Type B pancreatic cell (in vitro differentiated cells): ENCODE results near the gene APOC4. TPM values are rescaled to one million over a fixed set of nuclear protein-coding genes. Genes with fewer than 3 reads are reported as not detected.

Experiments
- DNase-seq: peaks from one replicate; pipeline ENCODE4 v3.0.0; 2021; ENCODE audit warnings: mixed read lengths; ENCODE audit not compliant: unreplicated experiment; ENCODE audit errors: extremely low spot score
- H3K27ac Mint-ChIP-seq: 2 replicates; pipeline ENCODE4 v1.8.0; 2021; ENCODE audit warnings: mild to moderate bottlenecking, mixed read lengths
- H3K27me3 Mint-ChIP-seq: 2 replicates; pipeline ENCODE4 v1.8.0; 2021; ENCODE audit warnings: mixed read lengths
- H3K36me3 Mint-ChIP-seq: 2 replicates; pipeline ENCODE4 v1.8.0; 2021; ENCODE audit warnings: mixed read lengths
- H3K4me1 Mint-ChIP-seq: one replicate; pipeline ENCODE4 v1.8.0; 2021; ENCODE audit warnings: mixed read lengths; ENCODE audit not compliant: unreplicated experiment
- H3K4me3 Mint-ChIP-seq: 2 replicates; pipeline ENCODE4 v1.8.0; 2021; ENCODE audit warnings: mild to moderate bottlenecking, mixed read lengths
- H3K9me3 Mint-ChIP-seq: 2 replicates; pipeline ENCODE4 v1.8.0; 2021; ENCODE audit warnings: mixed read lengths
- CTCF ChIP-seq: fragments of 200-600 bp; sonication (generic); conservative IDR thresholded peaks from 2 replicates; pipeline ENCODE4 v1.5.0; 2021; ENCODE audit warnings: antibody characterized with exemption, mild to moderate bottlenecking
- total RNA-seq: library from RNA; stranded (reverse); gene quantifications from 2 replicates; pipeline ENCODE4 v1.2.1, GENCODE V29; 2021; ENCODE audit warnings: low replicate concordance

APOC4 gene
- total RNA-seq, 1 donor from 2014 or later = not detected

GRCh38 chr19:44972802-44973201 lies 30.8 kb downstream of the APOC4 start:
- TF ChIP-seq CTCF = no peak
- Mint-ChIP-seq H3K27me3 (no peaks in the 10 kb centered on the region), H3K36me3 (peaks cover 6% of the 10 kb centered on the region), H3K9me3 (no peaks in the 10 kb centered on the region), H3K27ac (no peak overlapping the region), H3K4me3 (no peak overlapping the region), H3K4me1 (no peaks in the 10 kb centered on the region)
- DNase-seq = no peak

GRCh38 chr19:44973982-44974735 lies 32.1 kb downstream of the APOC4 start:
- H3K4me1 Mint-ChIP-seq = no peaks in the 10 kb centered on the region
- H3K9me3 Mint-ChIP-seq = no peaks in the 10 kb centered on the region
- no peak for TF ChIP-seq CTCF
- H3K27ac Mint-ChIP-seq = no peak overlapping the region
- peaks cover 3% of the 10 kb centered on the region for H3K36me3 Mint-ChIP-seq
- no peak for DNase-seq
- H3K4me3 Mint-ChIP-seq = no peak overlapping the region
- H3K27me3 Mint-ChIP-seq = no peaks in the 10 kb centered on the region

- H3K4me1 Mint-ChIP-seq = no peaks in the 10 kb centered on the region
Observed at GRCh38 chr19:44974857-44975256, 32.8 kb downstream of the APOC4 start.

GRCh38 chr19:44975444-44975843 lies 33.4 kb downstream of the APOC4 start:
- H3K9me3 Mint-ChIP-seq = no peaks in the 10 kb centered on the region
- TF ChIP-seq CTCF = no peak
- H3K36me3 Mint-ChIP-seq = peaks cover 3% of the 10 kb centered on the region

More at GRCh38 chr19:44974857-44975256, 32.8 kb downstream of the APOC4 start:
- no peak for TF ChIP-seq CTCF
- Mint-ChIP-seq H3K27ac (no peak overlapping the region), H3K9me3 (no peaks in the 10 kb centered on the region), H3K27me3 (no peaks in the 10 kb centered on the region), H3K36me3 (peaks cover 3% of the 10 kb centered on the region), H3K4me3 (no peak overlapping the region)
- DNase-seq = no peak

GRCh38 chr19:44984005-44984404 lies 42.0 kb downstream of the APOC4 start:
- no peaks in the 10 kb centered on the region for H3K4me1 Mint-ChIP-seq
- H3K36me3 Mint-ChIP-seq = peaks cover 3% of the 10 kb centered on the region
- no peak overlapping the region for H3K27ac Mint-ChIP-seq
- H3K4me3 Mint-ChIP-seq = no peak overlapping the region
- TF ChIP-seq CTCF = no peak
- no peaks in the 10 kb centered on the region for H3K9me3 Mint-ChIP-seq
- DNase-seq = no peak
- no peaks in the 10 kb centered on the region for H3K27me3 Mint-ChIP-seq

More at GRCh38 chr19:44975444-44975843, 33.4 kb downstream of the APOC4 start:
- DNase-seq = no peak
- Mint-ChIP-seq H3K4me3 (no peak overlapping the region), H3K27ac (no peak overlapping the region), H3K4me1 (no peaks in the 10 kb centered on the region), H3K27me3 (no peaks in the 10 kb centered on the region)
